ENCODE measurements around the gene GSK3B. TPM values are rescaled to one million over a fixed set of nuclear protein-coding genes. Genes with fewer than 3 reads are reported as not detected.

The GSK3B gene
- total RNA-seq, 5 donors from 2014 or later (not counting 1 experiment from before 2014, with no cell fraction given), result 30.5 to 47.9 (median 32.7) TPM

GRCh38 chr3:119924111-119925094 is 169.8 kb downstream of the GSK3B start:
- H3K27ac ChIP-seq (ENCODE audit: low read length), result no peak overlapping the region
- ChIA-PET CTCF (no interaction called here), POLR2A (no interaction called here)
- no peaks in the 10 kb centered on the region for H3K36me3 ChIP-seq (ENCODE audit: control insufficient read depth in 2 of 2, extremely low read depth in 1 of 2, insufficient read depth in 1 of 2, low read length in 1 of 2)
- no peaks in the 10 kb centered on the region for H3K27me3 ChIP-seq (replicated peaks in 1 of 2; ENCODE audit: control insufficient read depth in 2 of 2, extremely low read depth in 1 of 2, insufficient read depth in 2 of 2, low read length in 1 of 2)
- ATAC-seq (replicated peaks in 1 of 4) (no peak), DNase-seq (no peak)
- Mint-ChIP-seq H3K27ac (no peak overlapping the region), H3K27me3 (no peaks in the 10 kb centered on the region), H3K4me1 (peaks cover 16 to 26% (median 23%) of the 10 kb centered on the region in 3 donors), H3K36me3 (peaks cover 15% of the 10 kb centered on the region), H3K4me3 (no peak overlapping the region), H3K9me3 (no peaks in the 10 kb centered on the region)
- no peaks in the 10 kb centered on the region for H3K9me3 ChIP-seq
- H3K4me3 ChIP-seq (ENCODE audit: control insufficient read depth in 1 of 2, extremely low read depth in 1 of 2, low read length in 1 of 2), result no peak overlapping the region
- WGBS (ENCODE audit: insufficient coverage), result 100% methylated on average over 3 of the region's 7 CpGs
- no peaks in the 10 kb centered on the region for H3K4me1 ChIP-seq (ENCODE audit: control insufficient read depth in 1 of 2, extremely low read depth in 1 of 2, insufficient read depth in 2 of 2, low read length in 2 of 2)

GRCh38 chr3:119918992-119919933 is 175.0 kb downstream of the GSK3B start:
- no peak overlapping the region for H3K4me3 ChIP-seq (ENCODE audit: control insufficient read depth in 1 of 2, extremely low read depth in 1 of 2, low read length in 1 of 2)
- no peaks in the 10 kb centered on the region for H3K27me3 Mint-ChIP-seq
- H3K27ac ChIP-seq (ENCODE audit: low read length), result no peak overlapping the region
- ChIA-PET CTCF (interaction anchor here in 1 of 2 donors (0.7 kb wide), 1 partner anchor 402 kb away, joined by 5 read pairs; no protein-coding TSS in a partner anchor), POLR2A (no interaction called here)
- peaks cover 0 to 4% of the 10 kb centered on the region in 2 experiments for H3K4me1 ChIP-seq (ENCODE audit: control insufficient read depth in 1 of 2, extremely low read depth in 1 of 2, insufficient read depth in 2 of 2, low read length in 2 of 2)
- no peak overlapping the region for H3K4me3 Mint-ChIP-seq
- H3K36me3 ChIP-seq (ENCODE audit: control insufficient read depth in 2 of 2, extremely low read depth in 1 of 2, insufficient read depth in 1 of 2, low read length in 1 of 2), result peaks cover 0 to 7% of the 10 kb centered on the region in 2 donors
- no peak for DNase-seq
- no peaks in the 10 kb centered on the region for H3K9me3 Mint-ChIP-seq
- peaks cover 17 to 23% (median 21%) of the 10 kb centered on the region in 3 donors for H3K4me1 Mint-ChIP-seq
- no CpG with 5 or more reads among the region's 6 CpGs for WGBS (ENCODE audit: insufficient coverage)
- no peak for ATAC-seq (replicated peaks in 1 of 4)
- peaks cover 34% of the 10 kb centered on the region for H3K36me3 Mint-ChIP-seq
- no peaks in the 10 kb centered on the region for H3K27me3 ChIP-seq (replicated peaks in 1 of 2; ENCODE audit: control insufficient read depth in 2 of 2, extremely low read depth in 1 of 2, insufficient read depth in 2 of 2, low read length in 1 of 2)
- H3K9me3 ChIP-seq, result no peaks in the 10 kb centered on the region
- peak overlapping the region in 1 of 2 donors; percentile 61 for H3K27ac Mint-ChIP-seq

GRCh38 chr3:119913021-119913420 is 181.2 kb downstream of the GSK3B start:
- peaks cover 50% of the 10 kb centered on the region for H3K36me3 Mint-ChIP-seq
- peaks cover 21 to 29% (median 23%) of the 10 kb centered on the region in 3 donors for H3K4me1 Mint-ChIP-seq
- Histone ChIP-seq H3K9me3 (no peaks in the 10 kb centered on the region), H3K27ac (ENCODE audit: low read length) (no peak overlapping the region), H3K4me3 (ENCODE audit: control insufficient read depth in 1 of 2, extremely low read depth in 1 of 2, low read length in 1 of 2) (no peak overlapping the region), H3K4me1 (ENCODE audit: control insufficient read depth in 1 of 2, extremely low read depth in 1 of 2, insufficient read depth in 2 of 2, low read length in 2 of 2) (peaks cover 0 to 10% of the 10 kb centered on the region in 2 experiments), H3K27me3 (replicated peaks in 1 of 2; ENCODE audit: control insufficient read depth in 2 of 2, extremely low read depth in 1 of 2, insufficient read depth in 2 of 2, low read length in 1 of 2) (no peaks in the 10 kb centered on the region), H3K36me3 (ENCODE audit: control insufficient read depth in 2 of 2, extremely low read depth in 1 of 2, insufficient read depth in 1 of 2, low read length in 1 of 2) (peaks cover 5 to 20% of the 10 kb centered on the region in 2 donors)
- no peaks in the 10 kb centered on the region for H3K9me3 Mint-ChIP-seq
- no peak for DNase-seq
- POLR2A ChIA-PET, result no interaction called here
- H3K27me3 Mint-ChIP-seq, result no peaks in the 10 kb centered on the region
- no peak overlapping the region for H3K4me3 Mint-ChIP-seq
- CTCF ChIA-PET, result no interaction called here
- no CpG with 5 or more reads among the region's 3 CpGs for WGBS (ENCODE audit: insufficient coverage)
- no peak for ATAC-seq (replicated peaks in 1 of 4)
- H3K27ac Mint-ChIP-seq, result no peak overlapping the region

- no peak overlapping the region for H3K27ac ChIP-seq (ENCODE audit: low read length)
- no peaks in the 10 kb centered on the region for H3K27me3 Mint-ChIP-seq
- H3K4me3 ChIP-seq (ENCODE audit: control insufficient read depth in 1 of 2, extremely low read depth in 1 of 2, low read length in 1 of 2), result no peak overlapping the region
- ATAC-seq (replicated peaks in 1 of 4) (peak in 1 of 4 experiments; percentile 20), DNase-seq (peak in 1 of 35 experiments; percentile 2)
- peaks cover 0 to 10% of the 10 kb centered on the region in 2 experiments for H3K4me1 ChIP-seq (ENCODE audit: control insufficient read depth in 1 of 2, extremely low read depth in 1 of 2, insufficient read depth in 2 of 2, low read length in 2 of 2)
- no peaks in the 10 kb centered on the region for H3K27me3 ChIP-seq (replicated peaks in 1 of 2; ENCODE audit: control insufficient read depth in 2 of 2, extremely low read depth in 1 of 2, insufficient read depth in 2 of 2, low read length in 1 of 2)
- WGBS (ENCODE audit: insufficient coverage), result no CpG with 5 or more reads among the region's 2 CpGs
- no peaks in the 10 kb centered on the region for H3K9me3 Mint-ChIP-seq
- H3K4me3 Mint-ChIP-seq, result peak overlapping the region in 1 of 3 donors; percentile 55
- H3K4me1 Mint-ChIP-seq, result peaks cover 21 to 29% (median 23%) of the 10 kb centered on the region in 3 donors
- ChIA-PET CTCF (interaction anchor here in 1 of 2 donors (0.6 kb wide), 1 partner anchor 19 kb away, joined by 3 read pairs; no protein-coding TSS in a partner anchor), POLR2A (no interaction called here)
- H3K36me3 Mint-ChIP-seq, result peaks cover 56% of the 10 kb centered on the region
- H3K9me3 ChIP-seq, result no peaks in the 10 kb centered on the region
- H3K36me3 ChIP-seq (ENCODE audit: control insufficient read depth in 2 of 2, extremely low read depth in 1 of 2, insufficient read depth in 1 of 2, low read length in 1 of 2), result peaks cover 5 to 20% of the 10 kb centered on the region in 2 donors
- H3K27ac Mint-ChIP-seq, result peak overlapping the region; percentile 21 to 73
Measured at GRCh38 chr3:119912220-119912619, 182.0 kb downstream of the GSK3B start.

- no CpG with 5 or more reads among the region's 1 CpG for WGBS (ENCODE audit: insufficient coverage)
- peak overlapping the region in 1 of 3 donors; percentile 55 for H3K4me3 Mint-ChIP-seq
- Histone ChIP-seq H3K4me3 (ENCODE audit: control insufficient read depth in 1 of 2, extremely low read depth in 1 of 2, low read length in 1 of 2) (no peak overlapping the region), H3K27ac (ENCODE audit: low read length) (no peak overlapping the region), H3K36me3 (ENCODE audit: control insufficient read depth in 2 of 2, extremely low read depth in 1 of 2, insufficient read depth in 1 of 2, low read length in 1 of 2) (peaks cover 5 to 20% of the 10 kb centered on the region in 2 donors), H3K9me3 (no peaks in the 10 kb centered on the region), H3K4me1 (ENCODE audit: control insufficient read depth in 1 of 2, extremely low read depth in 1 of 2, insufficient read depth in 2 of 2, low read length in 2 of 2) (peaks cover 0 to 10% of the 10 kb centered on the region in 2 experiments), H3K27me3 (replicated peaks in 1 of 2; ENCODE audit: control insufficient read depth in 2 of 2, extremely low read depth in 1 of 2, insufficient read depth in 2 of 2, low read length in 1 of 2) (no peaks in the 10 kb centered on the region)
- POLR2A ChIA-PET, result no interaction called here
- DNase-seq (peak in 1 of 35 experiments; percentile 16), ATAC-seq (replicated peaks in 1 of 4) (peak in 2 of 4 experiments; percentile 17 to 57)
- H3K9me3 Mint-ChIP-seq, result no peaks in the 10 kb centered on the region
- CTCF ChIA-PET, result interaction anchor here in 1 of 2 donors (0.6 kb wide), 1 partner anchor 18 kb away, joined by 3 read pairs; no protein-coding TSS in a partner anchor
- H3K27me3 Mint-ChIP-seq, result no peaks in the 10 kb centered on the region
- peak overlapping the region; percentile 21 to 73 for H3K27ac Mint-ChIP-seq
- H3K4me1 Mint-ChIP-seq, result peaks cover 21 to 29% (median 23%) of the 10 kb centered on the region in 3 donors
- peaks cover 57% of the 10 kb centered on the region for H3K36me3 Mint-ChIP-seq
Measured at GRCh38 chr3:119911748-119912147, 182.5 kb downstream of the GSK3B start.

Data from T-cell (primary cell).